ENCODE results near the gene RNF224. TPM values are rescaled to one million over a fixed set of nuclear protein-coding genes. Genes with fewer than 3 reads are reported as not detected.
"Not testable (repeated sequence)": the region's sequence is repeated elsewhere in the genome, so short reads cannot be mapped to it uniquely, and the experiment has no call there.

The RNF224 gene
- total RNA-seq, 1 donor from 2014 or later = not detected

GRCh38 chr9:137254624-137255447 lies 27.5 kb downstream of the RNF224 start, which contains the start of gene NELFB:
NELFB (plus strand) TSS chr9:137255327.
- DNase-seq = peak; percentile 82

- no peak for DNase-seq
These were observed 28.3 kb downstream of the RNF224 start for GRCh38 chr9:137255448-137256114.

GRCh38 chr9:137256362-137256761 lies 29.1 kb downstream of the RNF224 start:
- no peak for DNase-seq

GRCh38 chr9:137256856-137257255 lies 29.6 kb downstream of the RNF224 start:
- DNase-seq = no peak

GRCh38 chr9:137262173-137262908 lies 35.0 kb downstream of the RNF224 start:
- DNase-seq = not testable (repeated sequence)

GRCh38 chr9:137262909-137263285 lies 35.6 kb downstream of the RNF224 start:
- no peak for DNase-seq

GRCh38 chr9:137263506-137263905 lies 36.2 kb downstream of the RNF224 start:
- no peak for DNase-seq

- DNase-seq = no peak
These were observed 36.8 kb downstream of the RNF224 start for GRCh38 chr9:137264067-137264466.

- DNase-seq = no peak
These were observed 38.3 kb downstream of the RNF224 start for GRCh38 chr9:137265496-137266161.

- DNase-seq = no peak
These were observed 38.8 kb downstream of the RNF224 start for GRCh38 chr9:137266162-137266527.

- no peak for DNase-seq
These were observed 39.5 kb downstream of the RNF224 start for GRCh38 chr9:137266585-137267453.

GRCh38 chr9:137267933-137268355 lies 40.6 kb downstream of the RNF224 start:
- no peak for DNase-seq

GRCh38 chr9:137268538-137269201 lies 41.4 kb downstream of the RNF224 start:
- DNase-seq = no peak

- no peak for DNase-seq
These were observed 42.0 kb downstream of the RNF224 start for GRCh38 chr9:137269231-137269772.

- no peak for DNase-seq
These were observed 43.8 kb downstream of the RNF224 start for GRCh38 chr9:137270929-137271695.

- no peak for DNase-seq
These were observed 44.4 kb downstream of the RNF224 start for GRCh38 chr9:137271696-137272076.

- DNase-seq = no peak
These were observed 45.2 kb downstream of the RNF224 start for GRCh38 chr9:137272241-137273094.

- no peak for DNase-seq
These were observed 45.8 kb downstream of the RNF224 start for GRCh38 chr9:137273095-137273490.

Data from skin of body (tissue), 2 donors.